GM19452 (cell line): Measurements from ENCODE around the gene ATP1A2.

Source experiments
- ATAC-seq: cut with Tn5 transposase; IDR thresholded peaks from one replicate; pipeline ENCODE4 v1.9.1; 2021; ENCODE audit not compliant: unreplicated experiment

ATP1A2 gene

GRCh38 chr1:160168609-160169369, 53.2 kb downstream of the ATP1A2 start:
- no peak for ATAC-seq

GRCh38 chr1:160169553-160170399, 54.2 kb downstream of the ATP1A2 start:
- peak; percentile 76 for ATAC-seq

GRCh38 chr1:160171354-160171753, 55.8 kb downstream of the ATP1A2 start:
- no peak for ATAC-seq

GRCh38 chr1:160171980-160172379, 56.4 kb downstream of the ATP1A2 start:
- no peak for ATAC-seq

GRCh38 chr1:160177231-160177630, 61.7 kb downstream of the ATP1A2 start:
- no peak for ATAC-seq

GRCh38 chr1:160177667-160178066, 62.1 kb downstream of the ATP1A2 start:
- ATAC-seq: no peak

GRCh38 chr1:160178731-160179130, 63.2 kb downstream of the ATP1A2 start:
- ATAC-seq: no peak

GRCh38 chr1:160179336-160179735, 63.8 kb downstream of the ATP1A2 start:
- no peak for ATAC-seq

- no peak for ATAC-seq
These were observed 70.7 kb downstream of the ATP1A2 start for GRCh38 chr1:160186246-160186645.

- ATAC-seq: no peak
These were observed 71.2 kb downstream of the ATP1A2 start for GRCh38 chr1:160186729-160187128.

GRCh38 chr1:160187407-160187806, 71.8 kb downstream of the ATP1A2 start:
- ATAC-seq: no peak

- ATAC-seq: no peak
These were observed 72.8 kb downstream of the ATP1A2 start for GRCh38 chr1:160188341-160188740.

GRCh38 chr1:160189649-160190625, 74.4 kb downstream of the ATP1A2 start, which contains the start of gene CASQ1:
Gene CASQ1 (plus strand): TSS chr1:160190575. CDS start chr1:160190752, 177 bp downstream.
- ATAC-seq: no peak

GRCh38 chr1:160191756-160192155, 76.2 kb downstream of the ATP1A2 start:
- ATAC-seq: no peak

GRCh38 chr1:160192234-160192633, 76.7 kb downstream of the ATP1A2 start:
- ATAC-seq: no peak
